Measurements from ENCODE around the gene TRAF7.

DNA sequence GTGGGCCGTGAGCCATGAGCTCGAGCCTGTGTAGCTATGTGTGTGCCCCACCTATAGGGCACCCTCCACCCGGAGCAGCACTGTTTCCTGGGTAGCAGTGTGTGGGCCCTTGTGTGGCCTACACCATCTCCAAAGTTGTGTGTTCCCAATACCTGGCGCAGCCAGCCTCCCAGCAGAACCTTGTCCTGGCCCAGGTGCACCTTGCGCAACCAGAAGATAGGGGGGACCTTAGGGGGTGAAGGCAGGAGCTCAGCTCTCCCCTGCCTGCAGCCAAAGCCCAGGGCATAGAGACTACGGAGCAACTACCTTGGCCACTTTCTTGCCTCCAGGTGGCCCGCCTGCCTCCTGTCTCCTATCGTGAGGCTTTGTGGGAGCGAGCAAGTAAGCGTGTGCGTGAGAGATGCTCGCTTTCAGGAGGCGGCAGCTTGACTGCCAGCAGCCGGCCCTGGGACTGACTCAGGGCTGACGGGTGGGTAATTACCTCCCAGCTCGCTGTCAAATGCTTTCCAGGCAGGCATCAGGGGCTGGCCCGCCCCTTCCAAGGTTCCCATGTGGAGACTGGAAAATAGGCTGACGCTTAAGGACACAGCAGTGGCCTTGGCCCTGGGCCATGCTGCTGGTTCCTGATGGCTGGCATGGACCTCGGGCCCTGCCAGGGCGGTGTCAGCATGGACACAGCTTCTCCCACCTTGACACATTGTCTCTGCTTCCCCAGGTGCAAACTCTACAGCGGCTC, 19.0 kb downstream of the TRAF7 start:
- TF ChIP-seq, protein P1, sequence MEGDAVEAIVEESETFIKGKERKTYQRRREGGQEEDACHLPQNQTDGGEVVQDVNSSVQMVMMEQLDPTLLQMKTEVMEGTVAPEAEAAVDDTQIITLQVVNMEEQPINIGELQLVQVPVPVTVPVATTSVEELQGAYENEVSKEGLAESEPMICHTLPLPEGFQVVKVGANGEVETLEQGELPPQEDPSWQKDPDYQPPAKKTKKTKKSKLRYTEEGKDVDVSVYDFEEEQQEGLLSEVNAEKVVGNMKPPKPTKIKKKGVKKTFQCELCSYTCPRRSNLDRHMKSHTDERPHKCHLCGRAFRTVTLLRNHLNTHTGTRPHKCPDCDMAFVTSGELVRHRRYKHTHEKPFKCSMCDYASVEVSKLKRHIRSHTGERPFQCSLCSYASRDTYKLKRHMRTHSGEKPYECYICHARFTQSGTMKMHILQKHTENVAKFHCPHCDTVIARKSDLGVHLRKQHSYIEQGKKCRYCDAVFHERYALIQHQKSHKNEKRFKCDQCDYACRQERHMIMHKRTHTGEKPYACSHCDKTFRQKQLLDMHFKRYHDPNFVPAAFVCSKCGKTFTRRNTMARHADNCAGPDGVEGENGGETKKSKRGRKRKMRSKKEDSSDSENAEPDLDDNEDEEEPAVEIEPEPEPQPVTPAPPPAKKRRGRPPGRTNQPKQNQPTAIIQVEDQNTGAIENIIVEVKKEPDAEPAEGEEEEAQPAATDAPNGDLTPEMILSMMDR (conservative IDR thresholded peaks at IDR 0.05) = no peak
- TF ChIP-seq ZFX (IDR thresholded peaks at IDR 0.05) = no peak
